ENCODE results near the gene CCDC112. TPM values are rescaled to one million over a fixed set of nuclear protein-coding genes. Genes with fewer than 3 reads are reported as not detected.

CCDC112 gene
- total and polyA plus RNA-seq, 12 donors: 1.6 to 10.1 (median 4.5) TPM

GRCh38 chr5:115298811-115299210 lies 2.4 kb upstream of the CCDC112 start:
- 61 to 79% (median 70%) methylated on average over 1 of the region's 1 CpG for WGBS, 4 donors
- no peak for TF ChIP-seq POLR2A (IDR thresholded peaks at IDR 0.05)
- no peak for TF ChIP-seq CTCF (IDR thresholded peaks at IDR 0.05)
- intact Hi-C loops (cut with DNase I): no loop called here

DNA sequence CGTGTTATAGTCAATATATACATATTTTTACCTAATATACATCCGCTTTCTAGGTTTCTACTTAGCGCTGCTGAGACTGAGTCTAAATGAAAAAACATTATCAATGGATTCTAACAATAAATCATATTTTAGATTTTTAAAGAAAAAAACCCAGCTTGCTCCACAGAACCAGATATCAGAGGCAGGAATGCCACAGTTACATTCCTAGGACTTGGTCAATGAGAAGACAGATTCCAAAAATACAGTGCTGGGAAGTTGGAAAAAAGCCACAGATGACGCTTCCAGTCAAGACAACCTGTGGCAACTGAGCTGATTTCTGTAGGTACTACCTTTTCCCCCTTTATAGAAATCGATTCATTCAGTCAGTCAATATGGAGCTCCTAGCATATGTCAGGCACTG lies 577 bp upstream of the CCDC112 start:
- intact Hi-C loops (cut with DNase I): no loop called here
- Histone ChIP-seq H3K4me1 (replicated peaks in 1 of 2) (peaks cover 0 to 12% of the 10 kb centered on the region in 2 donors), H3K9me3 (replicated peaks in 1 of 3) (no peaks in the 10 kb centered on the region), H3K4me3 (peak overlapping the region in 1 of 4 donors; percentile 83), H3K36me3 (replicated peaks in 1 of 2) (no peaks in the 10 kb centered on the region), H3K27ac (no peak overlapping the region), H3K27me3 (no peaks in the 10 kb centered on the region)
- TF ChIP-seq CTCF (IDR thresholded peaks at IDR 0.05) (no peak), POLR2A (IDR thresholded peaks at IDR 0.05) (no peak)
- peak in 2 of 7 donors; percentile 8 to 37 for DNase-seq
- WGBS, 4 donors: 50 to 56% (median 54%) methylated on average over 5 of the region's 5 CpGs

More at GRCh38 chr5:115298811-115299210, 2.4 kb upstream of the CCDC112 start:
- Histone ChIP-seq H3K4me1 (replicated peaks in 1 of 2) (peaks cover 0 to 12% of the 10 kb centered on the region in 2 donors), H3K27me3 (no peaks in the 10 kb centered on the region), H3K4me3 (no peak overlapping the region), H3K36me3 (replicated peaks in 1 of 2) (no peaks in the 10 kb centered on the region), H3K9me3 (replicated peaks in 1 of 3) (no peaks in the 10 kb centered on the region), H3K27ac (no peak overlapping the region)
- DNase-seq: no peak

DNA sequence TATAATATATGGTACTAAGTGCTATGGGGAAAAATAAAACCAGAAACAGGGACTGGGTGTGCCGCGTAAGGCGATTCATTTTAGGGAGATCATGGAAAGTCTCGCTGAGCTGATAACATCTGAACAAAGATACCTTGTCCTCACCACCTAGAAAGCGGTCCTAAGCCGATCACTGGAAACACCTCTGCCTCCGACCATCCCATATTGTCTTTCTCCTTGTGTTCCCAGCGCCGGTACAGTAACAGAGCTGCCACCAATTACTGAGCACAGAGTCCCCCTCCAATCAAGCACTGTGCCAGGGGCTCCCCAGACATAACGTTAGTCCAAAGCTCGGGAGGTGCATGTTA lies 704 bp downstream of the CCDC112 start:
- DNase-seq: no peak
- Histone ChIP-seq H3K36me3 (replicated peaks in 1 of 2) (no peaks in the 10 kb centered on the region), H3K27me3 (no peaks in the 10 kb centered on the region), H3K4me1 (replicated peaks in 1 of 2) (peaks cover 0 to 12% of the 10 kb centered on the region in 2 donors), H3K27ac (peak overlapping the region in 1 of 5 donors; percentile 60), H3K4me3 (peak overlapping the region; percentile 26 to 83 (median 63)), H3K9me3 (replicated peaks in 1 of 3) (no peaks in the 10 kb centered on the region)
- TF ChIP-seq CTCF (IDR thresholded peaks at IDR 0.05) (no peak), POLR2A (IDR thresholded peaks at IDR 0.05) (no peak)
- WGBS, 4 donors: 14 to 23% (median 22%) methylated on average over 9 to 11 of the region's 11 CpGs
- intact Hi-C loops (cut with DNase I): no loop called here

GRCh38 chr5:115291397-115291796 lies 5.1 kb downstream of the CCDC112 start:
- Histone ChIP-seq H3K27ac (no peak overlapping the region), H3K9me3 (replicated peaks in 1 of 3) (no peaks in the 10 kb centered on the region), H3K36me3 (replicated peaks in 1 of 2) (no peaks in the 10 kb centered on the region), H3K4me1 (replicated peaks in 1 of 2) (peaks cover 0 to 12% of the 10 kb centered on the region in 2 donors), H3K4me3 (no peak overlapping the region), H3K27me3 (no peaks in the 10 kb centered on the region)
- intact Hi-C loops (cut with DNase I): no loop called here
- DNase-seq: no peak
- TF ChIP-seq CTCF (IDR thresholded peaks at IDR 0.05) (no peak), POLR2A (IDR thresholded peaks at IDR 0.05) (no peak)

Data from adrenal gland (tissue), 12 donors.